ENCODE data around the gene NRARP.

Gene NRARP

DNA sequence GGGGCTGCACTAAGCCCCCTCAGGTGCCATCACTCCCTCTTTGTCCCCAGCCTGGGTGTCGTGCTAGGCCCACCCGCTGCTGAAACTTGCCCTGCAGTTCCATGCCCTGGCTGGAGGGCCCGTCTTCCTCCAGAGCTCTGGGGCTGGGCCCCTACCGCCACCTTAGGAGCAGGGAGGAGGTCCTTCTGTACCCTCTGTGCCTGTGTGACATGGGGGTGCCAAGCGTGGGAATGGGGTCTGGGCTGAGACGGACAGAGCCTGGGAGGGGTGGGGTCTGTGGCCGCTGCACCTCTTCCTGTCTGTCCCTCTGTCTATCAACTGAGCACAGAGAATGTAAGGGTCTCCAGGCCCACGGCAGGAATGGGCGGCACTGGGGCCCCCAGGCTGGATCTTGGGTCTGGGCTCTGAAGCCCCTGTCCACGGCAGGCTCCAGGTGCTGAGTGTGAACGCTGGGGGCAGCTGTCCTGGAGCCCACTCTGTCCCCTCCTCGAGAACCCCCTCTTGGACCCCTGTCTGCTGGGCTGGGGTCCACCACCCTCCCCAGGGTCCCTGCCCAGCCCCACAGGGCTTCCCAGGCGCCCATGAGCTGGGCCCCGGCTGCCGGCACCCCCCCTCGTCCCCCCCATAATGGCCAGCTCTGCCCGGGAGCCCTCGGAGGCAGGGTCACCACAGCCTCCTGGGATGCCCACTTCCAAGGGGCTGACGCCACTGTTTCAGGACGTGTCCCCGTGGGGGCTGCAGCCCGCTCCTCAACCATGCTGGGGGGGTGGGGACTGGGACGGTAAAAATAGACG is 15.8 kb upstream of the NRARP start:
- Histone ChIP-seq H2BK5ac (ENCODE audit: low read depth, low read length, poor library complexity) (no peak overlapping the region), H3K4me3 (ENCODE audit: low read depth, low read length) (no peak overlapping the region), H2AK5ac (ENCODE audit: low read length) (no peak overlapping the region), H3K27me3 (ENCODE audit: insufficient read depth, low read length) (no peaks in the 10 kb centered on the region), H3K27ac (ENCODE audit: low read depth, low read length) (no peak overlapping the region), H3K4me1 (ENCODE audit: control insufficient read depth in 1 of 2, insufficient read depth in 2 of 2, low read length in 2 of 2) (peaks cover 6 to 8% of the 10 kb centered on the region in 2 experiments), H4K91ac (ENCODE audit: low read depth, low read length) (no peak overlapping the region), H3K18ac (ENCODE audit: low read length) (no peak overlapping the region), H4K8ac (ENCODE audit: low read depth, low read length) (no peak overlapping the region), H3K4me2 (ENCODE audit: low read length) (no peak overlapping the region), H3K9me3 (ENCODE audit: insufficient read depth, low read depth, low read length) (no peaks in the 10 kb centered on the region), H3K23ac (ENCODE audit: low read length) (no peak overlapping the region), H3K9ac (ENCODE audit: low read length) (no peak overlapping the region), H3K79me2 (ENCODE audit: control insufficient read depth, insufficient read depth, low read length, poor library complexity) (no peaks in the 10 kb centered on the region), H3K36me3 (ENCODE audit: control insufficient read depth in 1 of 2, insufficient read depth in 2 of 2, low read length in 2 of 2) (no peaks in the 10 kb centered on the region), H3K79me1 (ENCODE audit: low read length) (peaks cover 4% of the 10 kb centered on the region), H4K12ac (ENCODE audit: low read depth, low read length) (no peak overlapping the region), H2AFZ (ENCODE audit: insufficient read depth, low read length, poor library complexity) (no peak overlapping the region), H3K14ac (ENCODE audit: low read length) (no peak overlapping the region), H3K4ac (ENCODE audit: low read depth, low read length) (no peak overlapping the region), H2BK12ac (ENCODE audit: low read length) (no peak overlapping the region), H2BK120ac (ENCODE audit: insufficient read depth, low read length, poor library complexity) (no peak overlapping the region)
- no CpG with 5 or more reads among the region's 24 CpGs for WGBS (ENCODE audit: extremely low coverage, insufficient coverage, insufficient read length)
- no peak for DNase-seq

DNA sequence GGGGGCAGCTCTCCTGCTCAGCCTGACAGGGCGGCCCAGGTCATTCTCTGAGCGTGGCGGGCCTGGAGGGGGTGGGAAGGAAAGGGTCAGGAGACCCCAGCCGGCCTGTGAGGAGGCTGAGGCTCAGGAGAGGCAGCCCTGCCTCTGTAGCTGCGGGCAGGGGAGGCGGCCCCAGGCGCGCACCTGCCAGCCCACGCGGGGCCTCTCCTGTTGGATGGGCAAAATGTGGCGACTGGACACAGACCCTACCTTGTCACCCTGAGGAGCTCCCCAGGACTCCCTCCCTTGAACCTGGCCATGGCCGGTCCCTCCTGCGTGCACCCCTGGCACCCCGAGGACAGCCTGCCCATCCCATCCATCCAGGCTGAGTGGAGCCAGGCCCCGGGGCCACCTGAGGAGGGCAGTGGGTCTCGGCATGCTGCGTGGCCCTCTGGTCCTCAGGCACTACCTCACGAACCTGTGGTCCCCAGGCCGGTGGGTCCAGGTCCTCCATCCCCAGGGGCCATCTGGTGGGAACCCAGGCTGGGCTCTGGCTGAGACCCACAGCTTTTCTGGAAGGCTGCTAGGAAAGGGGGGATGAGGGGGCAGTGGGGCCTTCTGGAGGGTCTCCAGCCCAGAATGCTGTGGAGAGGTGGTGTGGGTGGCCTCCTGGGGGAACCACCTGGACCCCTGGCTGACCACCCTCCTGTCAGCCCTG is 15.1 kb upstream of the NRARP start:
- H3K4me3 ChIP-seq (ENCODE audit: low read depth, low read length), result no peak overlapping the region
- H3K27ac ChIP-seq (ENCODE audit: low read depth, low read length), result no peak overlapping the region
- no peak overlapping the region for H3K23ac ChIP-seq (ENCODE audit: low read length)
- DNase-seq, result no peak
- H3K4ac ChIP-seq (ENCODE audit: low read depth, low read length), result no peak overlapping the region
- H4K8ac ChIP-seq (ENCODE audit: low read depth, low read length), result no peak overlapping the region
- H4K12ac ChIP-seq (ENCODE audit: low read depth, low read length), result no peak overlapping the region
- no peak overlapping the region for H2BK120ac ChIP-seq (ENCODE audit: insufficient read depth, low read length, poor library complexity)
- H3K9ac ChIP-seq (ENCODE audit: low read length), result no peak overlapping the region
- H2BK5ac ChIP-seq (ENCODE audit: low read depth, low read length, poor library complexity), result no peak overlapping the region
- peaks cover 4% of the 10 kb centered on the region for H3K79me1 ChIP-seq (ENCODE audit: low read length)
- no peak overlapping the region for H4K91ac ChIP-seq (ENCODE audit: low read depth, low read length)
- no peak overlapping the region for H3K14ac ChIP-seq (ENCODE audit: low read length)
- no peak overlapping the region for H2AK5ac ChIP-seq (ENCODE audit: low read length)
- no peak overlapping the region for H2BK12ac ChIP-seq (ENCODE audit: low read length)
- H3K36me3 ChIP-seq (ENCODE audit: control insufficient read depth in 1 of 2, insufficient read depth in 2 of 2, low read length in 2 of 2), result no peaks in the 10 kb centered on the region
- WGBS (ENCODE audit: extremely low coverage, insufficient coverage, insufficient read length), result no CpG with 5 or more reads among the region's 19 CpGs
- H3K9me3 ChIP-seq (ENCODE audit: insufficient read depth, low read depth, low read length), result no peaks in the 10 kb centered on the region
- H3K79me2 ChIP-seq (ENCODE audit: control insufficient read depth, insufficient read depth, low read length, poor library complexity), result no peaks in the 10 kb centered on the region
- no peak overlapping the region for H3K18ac ChIP-seq (ENCODE audit: low read length)
- no peak overlapping the region for H2AFZ ChIP-seq (ENCODE audit: insufficient read depth, low read length, poor library complexity)
- H3K4me1 ChIP-seq (ENCODE audit: control insufficient read depth in 1 of 2, insufficient read depth in 2 of 2, low read length in 2 of 2), result peaks cover 6 to 8% of the 10 kb centered on the region in 2 experiments
- no peaks in the 10 kb centered on the region for H3K27me3 ChIP-seq (ENCODE audit: insufficient read depth, low read length)
- no peak overlapping the region for H3K4me2 ChIP-seq (ENCODE audit: low read length)

DNA sequence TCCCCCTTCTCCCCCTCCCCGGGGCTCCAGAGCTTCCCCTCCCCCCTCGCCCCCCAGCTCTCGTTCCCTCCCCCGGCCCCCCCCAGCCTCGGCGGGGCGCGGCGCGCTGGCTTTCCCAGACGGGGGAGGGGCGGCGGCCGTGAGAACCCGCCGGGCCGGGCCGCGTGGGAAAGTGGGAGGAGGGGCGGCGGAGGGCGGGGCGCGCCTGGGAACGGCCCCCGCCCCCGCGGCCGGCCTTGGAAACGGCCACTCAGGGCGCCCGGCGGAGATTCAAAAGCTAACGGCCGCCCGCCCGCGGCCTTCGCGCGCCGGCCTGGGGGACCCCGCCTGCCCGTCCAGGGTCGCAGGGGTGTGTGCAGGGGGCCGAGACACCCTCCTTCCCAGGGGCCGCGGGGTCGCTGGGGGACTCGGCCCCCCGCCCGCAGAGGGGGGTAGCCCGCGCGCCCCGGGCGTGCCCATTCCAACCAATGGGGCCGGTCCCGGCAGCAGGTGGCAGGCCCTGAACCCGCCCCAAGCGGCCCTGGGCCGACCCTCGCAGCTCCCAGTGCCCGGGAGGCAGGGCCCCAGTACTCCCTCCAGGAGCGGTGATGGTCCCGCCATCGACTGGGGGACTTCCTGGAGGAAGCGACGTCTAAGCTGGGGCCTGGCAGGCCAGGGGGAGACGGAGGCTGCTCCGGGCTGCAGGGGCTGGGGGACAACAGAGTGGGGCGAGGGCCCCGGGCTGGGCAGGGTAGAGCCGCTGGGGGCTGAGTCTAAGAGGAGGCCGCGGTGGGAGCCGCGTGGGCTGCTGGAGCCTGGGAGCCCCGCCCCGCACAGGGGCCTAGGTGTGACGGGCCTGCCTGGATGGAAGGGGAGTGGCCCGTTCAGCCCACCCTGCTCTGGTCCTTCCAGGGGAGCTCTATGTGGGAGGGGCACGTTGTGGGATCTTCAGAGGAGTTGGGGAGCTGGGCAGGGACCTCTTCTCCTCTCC is 14.2 kb upstream of the NRARP start:
- no peak overlapping the region for H2BK12ac ChIP-seq (ENCODE audit: low read length)
- H3K27ac ChIP-seq (ENCODE audit: low read depth, low read length), result no peak overlapping the region
- H4K12ac ChIP-seq (ENCODE audit: low read depth, low read length), result peak overlapping the region; percentile 40
- H2BK120ac ChIP-seq (ENCODE audit: insufficient read depth, low read length, poor library complexity), result peak overlapping the region; percentile 41
- no peaks in the 10 kb centered on the region for H3K79me2 ChIP-seq (ENCODE audit: control insufficient read depth, insufficient read depth, low read length, poor library complexity)
- H3K4me2 ChIP-seq (ENCODE audit: low read length), result peak overlapping the region; percentile 55
- no peak overlapping the region for H2AK5ac ChIP-seq (ENCODE audit: low read length)
- no peak for DNase-seq
- H3K27me3 ChIP-seq (ENCODE audit: insufficient read depth, low read length), result no peaks in the 10 kb centered on the region
- WGBS (ENCODE audit: extremely low coverage, insufficient coverage, insufficient read length), result no CpG with 5 or more reads among the region's 83 CpGs
- peaks cover 6 to 8% of the 10 kb centered on the region in 2 experiments for H3K4me1 ChIP-seq (ENCODE audit: control insufficient read depth in 1 of 2, insufficient read depth in 2 of 2, low read length in 2 of 2)
- peak overlapping the region; percentile 32 for H2AFZ ChIP-seq (ENCODE audit: insufficient read depth, low read length, poor library complexity)
- H3K79me1 ChIP-seq (ENCODE audit: low read length), result peaks cover 4% of the 10 kb centered on the region
- peak overlapping the region; percentile 28 for H3K14ac ChIP-seq (ENCODE audit: low read length)
- H3K18ac ChIP-seq (ENCODE audit: low read length), result peak overlapping the region; percentile 31
- H4K8ac ChIP-seq (ENCODE audit: low read depth, low read length), result peak overlapping the region; percentile 56
- no peak overlapping the region for H3K9ac ChIP-seq (ENCODE audit: low read length)
- peak overlapping the region; percentile 82 for H4K91ac ChIP-seq (ENCODE audit: low read depth, low read length)
- H2BK5ac ChIP-seq (ENCODE audit: low read depth, low read length, poor library complexity), result no peak overlapping the region
- no peaks in the 10 kb centered on the region for H3K36me3 ChIP-seq (ENCODE audit: control insufficient read depth in 1 of 2, insufficient read depth in 2 of 2, low read length in 2 of 2)
- no peak overlapping the region for H3K23ac ChIP-seq (ENCODE audit: low read length)
- H3K9me3 ChIP-seq (ENCODE audit: insufficient read depth, low read depth, low read length), result no peaks in the 10 kb centered on the region
- H3K4ac ChIP-seq (ENCODE audit: low read depth, low read length), result no peak overlapping the region
- no peak overlapping the region for H3K4me3 ChIP-seq (ENCODE audit: low read depth, low read length)

DNA sequence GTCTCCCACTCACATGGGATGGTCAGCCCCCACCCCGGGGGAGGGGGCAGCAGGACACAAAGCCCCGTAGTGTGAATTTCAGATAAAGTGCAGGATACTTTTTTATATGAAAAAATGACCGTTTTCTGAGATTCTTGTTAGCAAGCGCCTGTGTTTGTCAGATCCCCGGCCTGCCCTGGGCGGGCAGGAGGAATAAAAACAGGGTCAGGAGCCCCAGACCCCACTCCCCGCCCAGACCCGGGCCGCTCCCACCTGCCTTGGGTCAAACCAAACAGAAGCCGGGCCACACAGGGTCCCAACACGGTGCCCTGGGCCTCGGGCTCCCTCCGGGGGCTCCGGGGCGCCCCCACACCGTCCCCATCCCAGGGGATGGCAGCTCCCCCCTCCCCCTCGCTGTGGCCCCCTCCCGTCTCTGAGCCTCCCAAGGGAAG is 13.5 kb upstream of the NRARP start:
- Histone ChIP-seq H3K4me2 (ENCODE audit: low read length) (no peak overlapping the region), H3K27me3 (ENCODE audit: insufficient read depth, low read length) (no peaks in the 10 kb centered on the region), H3K18ac (ENCODE audit: low read length) (no peak overlapping the region), H2BK120ac (ENCODE audit: insufficient read depth, low read length, poor library complexity) (peak overlapping the region; percentile 25), H3K36me3 (ENCODE audit: control insufficient read depth in 1 of 2, insufficient read depth in 2 of 2, low read length in 2 of 2) (no peaks in the 10 kb centered on the region), H4K12ac (ENCODE audit: low read depth, low read length) (no peak overlapping the region), H2AFZ (ENCODE audit: insufficient read depth, low read length, poor library complexity) (no peak overlapping the region), H2AK5ac (ENCODE audit: low read length) (no peak overlapping the region), H3K23ac (ENCODE audit: low read length) (no peak overlapping the region), H3K79me1 (ENCODE audit: low read length) (peaks cover 4% of the 10 kb centered on the region), H3K9ac (ENCODE audit: low read length) (no peak overlapping the region), H3K14ac (ENCODE audit: low read length) (no peak overlapping the region), H3K27ac (ENCODE audit: low read depth, low read length) (no peak overlapping the region), H3K79me2 (ENCODE audit: control insufficient read depth, insufficient read depth, low read length, poor library complexity) (no peaks in the 10 kb centered on the region), H4K91ac (ENCODE audit: low read depth, low read length) (peak overlapping the region; percentile 58), H3K9me3 (ENCODE audit: insufficient read depth, low read depth, low read length) (no peaks in the 10 kb centered on the region), H3K4me1 (ENCODE audit: control insufficient read depth in 1 of 2, insufficient read depth in 2 of 2, low read length in 2 of 2) (peaks cover 5 to 6% of the 10 kb centered on the region in 2 experiments), H2BK5ac (ENCODE audit: low read depth, low read length, poor library complexity) (no peak overlapping the region), H3K4ac (ENCODE audit: low read depth, low read length) (no peak overlapping the region), H3K4me3 (ENCODE audit: low read depth, low read length) (no peak overlapping the region), H4K8ac (ENCODE audit: low read depth, low read length) (no peak overlapping the region), H2BK12ac (ENCODE audit: low read length) (peak overlapping the region; percentile 11)
- WGBS (ENCODE audit: extremely low coverage, insufficient coverage, insufficient read length), result no CpG with 5 or more reads among the region's 18 CpGs
- no peak for DNase-seq

Measured in trophoblast cell (in vitro differentiated cells and primary cell).